SK-N-SH treated with all-trans-retinoic acid at 6 μM for 48 hours (cell line): Measurements from ENCODE around the gene ANG.

Experiments
- ARNTL ChIP-seq: fragments of 450-650 bp; formaldehyde crosslinking; IDR thresholded peaks from 2 replicates; pipeline ENCODE4 v1.5.0; 2020; ENCODE audit warnings: low read depth, mild to moderate bottlenecking, moderate library complexity, borderline replicate concordance
- CREB5 ChIP-seq: fragments of 250-450 bp; sonication (Bioruptor Pico); IDR thresholded peaks from 2 replicates; pipeline ENCODE4 v1.5.1; 2020; ENCODE audit warnings: low read depth, mild to moderate bottlenecking, moderate library complexity
- CSDC2 ChIP-seq: fragments of 250-450 bp; sonication (Bioruptor Pico); IDR thresholded peaks from 2 replicates; pipeline ENCODE4 v1.5.0; 2020; ENCODE audit warnings: mild to moderate bottlenecking, moderate library complexity
- ISL1 ChIP-seq: fragments of 250-450 bp; sonication (Bioruptor Pico); IDR thresholded peaks from 2 replicates; pipeline ENCODE4 v2.1.2; 2022; ENCODE audit warnings: mild to moderate bottlenecking, moderate library complexity
- OSR1 ChIP-seq: fragments of 250-450 bp; sonication (Bioruptor Pico); IDR thresholded peaks from 2 replicates; pipeline ENCODE4 v1.8.0; 2022; ENCODE audit warnings: moderate library complexity, mild to moderate bottlenecking, inconsistent platforms
- PATZ1 ChIP-seq: fragments of 250-450 bp; sonication (Bioruptor Pico); IDR thresholded peaks from 2 replicates; pipeline ENCODE4 v1.8.0; 2020; ENCODE audit warnings: mild to moderate bottlenecking, moderate library complexity, borderline replicate concordance
- RARB ChIP-seq: fragments of 250-450 bp; sonication (Bioruptor Pico); IDR thresholded peaks from 2 replicates; pipeline ENCODE4 v1.8.0; 2021; ENCODE audit warnings: mild to moderate bottlenecking, moderate library complexity
- TOX ChIP-seq: fragments of 250-450 bp; sonication (Bioruptor Pico); IDR thresholded peaks from 2 replicates; pipeline ENCODE4 v1.8.0; 2021; ENCODE audit warnings: mild to moderate bottlenecking, moderate library complexity, borderline replicate concordance
- TSHZ2 ChIP-seq: fragments of 250-450 bp; sonication (Bioruptor Pico); IDR thresholded peaks from 2 replicates; pipeline ENCODE4 v1.5.0; 2020; ENCODE audit warnings: mild to moderate bottlenecking, moderate library complexity
- ZC3H10 ChIP-seq: fragments of 250-450 bp; sonication (Bioruptor Pico); IDR thresholded peaks from 2 replicates; pipeline ENCODE4 v1.5.1; 2021; ENCODE audit warnings: mild to moderate bottlenecking, moderate library complexity
- ZFP3 ChIP-seq: fragments of 250-450 bp; sonication (Bioruptor Pico); IDR thresholded peaks from 2 replicates; pipeline ENCODE4 v1.5.0; 2020; ENCODE audit warnings: mild to moderate bottlenecking, moderate library complexity
- ZFP30 ChIP-seq: fragments of 450-650 bp; formaldehyde crosslinking; IDR thresholded peaks from 2 replicates; pipeline ENCODE4 v1.5.0; 2022; ENCODE audit warnings: mild to moderate bottlenecking, moderate library complexity
- ZNF8 ChIP-seq: fragments of 450-650 bp; formaldehyde crosslinking; IDR thresholded peaks from 2 replicates; pipeline ENCODE4 v1.5.0; 2020; ENCODE audit warnings: mild to moderate bottlenecking, moderate library complexity
- TF ChIP-seq, protein P1 (sequence below): fragments of 250-450 bp; sonication (Bioruptor Pico); IDR thresholded peaks from 2 replicates; pipeline ENCODE4 v1.8.0; 2021; ENCODE audit warnings: low read depth, mild to moderate bottlenecking, moderate library complexity, borderline replicate concordance

GRCh38 chr14:20711261-20711660, 22.7 kb downstream of the ANG start:
- TF ChIP-seq PATZ1, result no peak
- TF ChIP-seq ZFP3, result no peak
- no peak for TF ChIP-seq RARB (CRISPR knock-in tag)
- TF ChIP-seq TOX, result no peak
- no peak for TF ChIP-seq ZNF8 (CRISPR knock-in tag)
- TF ChIP-seq, protein P1, sequence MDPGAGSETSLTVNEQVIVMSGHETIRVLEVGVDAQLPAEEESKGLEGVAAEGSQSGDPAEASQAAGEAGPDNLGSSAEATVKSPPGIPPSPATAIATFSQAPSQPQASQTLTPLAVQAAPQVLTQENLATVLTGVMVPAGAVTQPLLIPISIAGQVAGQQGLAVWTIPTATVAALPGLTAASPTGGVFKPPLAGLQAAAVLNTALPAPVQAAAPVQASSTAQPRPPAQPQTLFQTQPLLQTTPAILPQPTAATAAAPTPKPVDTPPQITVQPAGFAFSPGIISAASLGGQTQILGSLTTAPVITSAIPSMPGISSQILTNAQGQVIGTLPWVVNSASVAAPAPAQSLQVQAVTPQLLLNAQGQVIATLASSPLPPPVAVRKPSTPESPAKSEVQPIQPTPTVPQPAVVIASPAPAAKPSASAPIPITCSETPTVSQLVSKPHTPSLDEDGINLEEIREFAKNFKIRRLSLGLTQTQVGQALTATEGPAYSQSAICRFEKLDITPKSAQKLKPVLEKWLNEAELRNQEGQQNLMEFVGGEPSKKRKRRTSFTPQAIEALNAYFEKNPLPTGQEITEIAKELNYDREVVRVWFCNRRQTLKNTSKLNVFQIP (CRISPR knock-in tag), result no peak
- TF ChIP-seq ZFP30 (CRISPR knock-in tag), result no peak
- TF ChIP-seq ISL1 (CRISPR knock-in tag), result no peak
- no peak for TF ChIP-seq CREB5 (CRISPR knock-in tag)
- no peak for TF ChIP-seq TSHZ2 (CRISPR knock-in tag)
- TF ChIP-seq ARNTL, result no peak
- TF ChIP-seq OSR1, result no peak
- TF ChIP-seq ZC3H10, result no peak
- TF ChIP-seq CSDC2 (CRISPR knock-in tag), result no peak
